H9 (cell line): Measurements from ENCODE around the gene USP34. TPM values are rescaled to one million over a fixed set of nuclear protein-coding genes. Genes with fewer than 3 reads are reported as not detected.

Source experiments
- DNase-seq: peaks from one replicate; pipeline ENCODE4 v3.0.0-alpha.2; 2017
- H2AFZ ChIP-seq: one replicate; pipeline ENCODE4 v1.6.1; 2013; ENCODE audit warnings: mild to moderate bottlenecking, low read length, control low read depth, moderate library complexity
- H2AK5ac ChIP-seq: 2 replicates; pipeline ENCODE4 v1.6.1; 2013; ENCODE audit warnings: low read length, control low read depth, mixed read lengths; ENCODE audit not compliant: insufficient read length
- H2BK120ac ChIP-seq: one replicate; pipeline ENCODE4 v1.6.1; 2013; ENCODE audit warnings: low read depth, mild to moderate bottlenecking, low read length, control low read depth, inconsistent platforms; ENCODE audit not compliant: poor library complexity, severe bottlenecking
- H2BK12ac ChIP-seq: 2 replicates; pipeline ENCODE4 v1.6.1; 2013; ENCODE audit warnings: low read length, control low read depth, mixed read lengths, low read depth; ENCODE audit not compliant: insufficient read length
- H2BK15ac ChIP-seq: 2 replicates; pipeline ENCODE4 v1.6.1; 2013; ENCODE audit warnings: low read depth, low read length, control low read depth
- H2BK20ac ChIP-seq: one replicate; pipeline ENCODE4 v1.6.1; 2013; ENCODE audit warnings: low read depth, mild to moderate bottlenecking, low read length, control low read depth, inconsistent platforms; ENCODE audit not compliant: poor library complexity, severe bottlenecking
- H2BK5ac ChIP-seq: 2 replicates; pipeline ENCODE4 v1.6.1; 2013; ENCODE audit warnings: low read length, control low read depth, mixed read lengths; ENCODE audit not compliant: insufficient read length
- H3K14ac ChIP-seq: 2 replicates; pipeline ENCODE4 v1.6.1; 2013; ENCODE audit warnings: low read length, control low read depth; ENCODE audit not compliant: insufficient read depth
- H3K18ac ChIP-seq: 2 replicates; pipeline ENCODE4 v1.6.1; 2013; ENCODE audit warnings: low read depth, mild to moderate bottlenecking, mixed read lengths, low read length, control low read depth; ENCODE audit not compliant: insufficient read length
- H3K23ac ChIP-seq: 2 replicates; pipeline ENCODE4 v1.6.1; 2013; ENCODE audit warnings: low read length, control low read depth, mixed read lengths, low read depth; ENCODE audit not compliant: insufficient read length
- H3K23me2 ChIP-seq: 2 replicates; pipeline ENCODE4 v1.6.1; 2013; ENCODE audit warnings: low read depth, mild to moderate bottlenecking, mixed read lengths, low read length, control low read depth; ENCODE audit not compliant: insufficient read length, poor library complexity, severe bottlenecking
- H3K27ac ChIP-seq: 2 replicates; pipeline ENCODE4 v1.5.1; 2013; ENCODE audit warnings: low read length, control low read depth, mixed read lengths, low read depth; ENCODE audit not compliant: insufficient read length
- H3K27me3 ChIP-seq: 2 replicates; pipeline ENCODE4 v1.6.1; 2013; ENCODE audit warnings: low read length, control low read depth, inconsistent platforms; ENCODE audit not compliant: insufficient read depth
- H3K4ac ChIP-seq: 2 replicates; pipeline ENCODE4 v1.6.1; 2013; ENCODE audit warnings: low read depth, mild to moderate bottlenecking, control low read depth, inconsistent platforms, low read length, moderate library complexity
- H3K4me1 ChIP-seq: 2 replicates; pipeline ENCODE4 v1.6.1; 2013; ENCODE audit warnings: low read length, control low read depth, inconsistent platforms; ENCODE audit not compliant: insufficient read depth
- H3K4me2 ChIP-seq: 2 replicates; pipeline ENCODE4 v1.6.1; 2013; ENCODE audit warnings: low read length, control low read depth, mixed read lengths; ENCODE audit not compliant: insufficient read length, insufficient read depth
- H3K56ac ChIP-seq: 2 replicates; pipeline ENCODE4 v1.6.1; 2013; ENCODE audit warnings: low read depth, mild to moderate bottlenecking, mixed read lengths, low read length, control low read depth; ENCODE audit not compliant: insufficient read length
- H3K79me1 ChIP-seq: 2 replicates; pipeline ENCODE4 v1.6.1; 2013; ENCODE audit warnings: low read depth, mild to moderate bottlenecking, moderate library complexity, low read length, control low read depth, inconsistent platforms; ENCODE audit not compliant: insufficient read depth, poor library complexity, severe bottlenecking
- H3K79me2 ChIP-seq: 2 replicates; pipeline ENCODE4 v1.6.1; 2013; ENCODE audit warnings: low read length, control low read depth, inconsistent platforms; ENCODE audit not compliant: insufficient read depth
- H3K9ac ChIP-seq: 2 replicates; pipeline ENCODE4 v1.6.1; 2013; ENCODE audit warnings: low read length, control low read depth, mixed read lengths; ENCODE audit not compliant: insufficient read length; ENCODE audit errors: extremely low read depth
- H3K9me3 ChIP-seq: one replicate; pipeline ENCODE4 v1.6.1; 2013; ENCODE audit warnings: low read depth, low read length, inconsistent platforms; ENCODE audit not compliant: control insufficient read depth
- H3T11ph ChIP-seq: one replicate; pipeline ENCODE4 v1.6.1; 2013; ENCODE audit warnings: mild to moderate bottlenecking, low read length, control low read depth, inconsistent platforms
- H4K20me1 ChIP-seq: one replicate; pipeline ENCODE4 v1.6.1; 2013; ENCODE audit not compliant: control insufficient read depth, insufficient read length, insufficient read depth
- H4K5ac ChIP-seq: 2 replicates; pipeline ENCODE4 v1.6.1; 2013; ENCODE audit warnings: low read depth, mild to moderate bottlenecking, mixed read lengths, low read length, control low read depth; ENCODE audit not compliant: insufficient read length
- H4K8ac ChIP-seq: replicated peaks from 2 replicates; pipeline ENCODE4 v1.6.1; 2013; ENCODE audit warnings: low read length, control low read depth, mixed read lengths, low read depth; ENCODE audit not compliant: insufficient read length
- H4K91ac ChIP-seq: 2 replicates; pipeline ENCODE4 v1.6.1; 2013; ENCODE audit warnings: low read depth, mild to moderate bottlenecking, moderate library complexity, mixed read lengths, low read length, control low read depth; ENCODE audit not compliant: insufficient read length
- H3K27ac Mint-ChIP-seq, 3 experiments: 2 replicates in 2 of 3; 3 replicates in 1 of 3; pipeline ENCODE4 v1.8.0; 2020 to 2021; ENCODE audit warnings: mixed read lengths in 3 of 3, mild to moderate bottlenecking in 1 of 3, moderate library complexity in 1 of 3
- H3K27me3 Mint-ChIP-seq: 2 replicates; pipeline ENCODE4 v1.8.0; 2021; ENCODE audit warnings: low read depth, mild to moderate bottlenecking, moderate library complexity, mixed read lengths
- H3K36me3 Mint-ChIP-seq, 3 experiments: 2 replicates in 2 of 3; 3 replicates in 1 of 3; pipeline ENCODE4 v1.8.0; 2020 to 2021; ENCODE audit warnings: low read depth in 3 of 3, mixed read lengths in 3 of 3; ENCODE audit not compliant: insufficient read depth in 1 of 3
- H3K4me1 Mint-ChIP-seq, 2 experiments: 2 replicates each; pipeline ENCODE4 v1.8.0; 2020; ENCODE audit warnings: mixed read lengths in 2 of 2
- H3K4me3 Mint-ChIP-seq, 2 experiments: 2 replicates in 1 of 2; 3 replicates in 1 of 2; pipeline ENCODE4 v1.8.0; 2020 to 2021; ENCODE audit warnings: mild to moderate bottlenecking in 2 of 2, mixed read lengths in 2 of 2, moderate library complexity in 1 of 2
- H3K9me3 Mint-ChIP-seq, 2 experiments: 2 replicates in 1 of 2; 3 replicates in 1 of 2; pipeline ENCODE4 v1.8.0; 2020; ENCODE audit warnings: mild to moderate bottlenecking in 2 of 2, mixed read lengths in 2 of 2, moderate library complexity in 1 of 2
- CTCF ChIP-seq: fragments of 200-600 bp; sonication (generic); conservative IDR thresholded peaks from 3 replicates; pipeline ENCODE4 v1.8.0; 2021; ENCODE audit warnings: antibody characterized with exemption, mild to moderate bottlenecking
- WGBS: extraction: QIAGEN DNeasy Blood & Tissue Kit; methylation state at CpG from one replicate; pipeline ENCODE4 v1.1.7; 2013; ENCODE audit warnings: missing lambda C conversion rate, low lambda C conversion rate, mixed read lengths; ENCODE audit not compliant: insufficient read length; ENCODE audit errors: extremely low coverage; 5-methylcytosine and 5-hydroxymethylcytosine counted together
- total RNA-seq: library from RNA; stranded (reverse); gene quantifications from 2 replicates; pipeline ENCODE4 v1.2.1, GENCODE V29; 2021

USP34 gene
- total RNA-seq, 1 experiment from 2014 or later, result 93.9 TPM

- H3K27ac ChIP-seq, result no peak overlapping the region
- H3K4ac ChIP-seq, result no peak overlapping the region
- no peaks in the 10 kb centered on the region for H4K20me1 ChIP-seq
- H3K79me1 ChIP-seq, result no peaks in the 10 kb centered on the region
- no peak overlapping the region for H3K4me2 ChIP-seq
- H3K79me2 ChIP-seq, result no peaks in the 10 kb centered on the region
- H2BK120ac ChIP-seq, result no peak overlapping the region
- no peak overlapping the region for H2AK5ac ChIP-seq
- no peak overlapping the region for H3K27ac Mint-ChIP-seq
- no peak overlapping the region for H4K8ac ChIP-seq
- no peak overlapping the region for H2BK20ac ChIP-seq
- H3K9ac ChIP-seq, result no peak overlapping the region
- no peak overlapping the region for H3K23ac ChIP-seq
- no peak overlapping the region for H3T11ph ChIP-seq
- H3K4me3 Mint-ChIP-seq, result no peak overlapping the region
- H3K18ac ChIP-seq, result no peak overlapping the region
- H2BK15ac ChIP-seq, result no peak overlapping the region
- no peaks in the 10 kb centered on the region for H3K9me3 Mint-ChIP-seq
- no CpG with 5 or more reads among the region's 8 CpGs for WGBS
- no peaks in the 10 kb centered on the region for H3K23me2 ChIP-seq
- H3K27me3 Mint-ChIP-seq, result no peaks in the 10 kb centered on the region
- H3K4me1 Mint-ChIP-seq, result peaks cover 0 to 2% of the 10 kb centered on the region in 2 experiments; a peak in 1 of 4 replicates
- no peaks in the 10 kb centered on the region for H3K9me3 ChIP-seq
- H2BK12ac ChIP-seq, result no peak overlapping the region
- no peak overlapping the region for H2AFZ ChIP-seq
- TF ChIP-seq CTCF, result no peak
- H3K4me1 ChIP-seq, result no peaks in the 10 kb centered on the region
- no peak overlapping the region for H3K14ac ChIP-seq
- no peak for DNase-seq
- no peak overlapping the region for H4K91ac ChIP-seq
- H4K5ac ChIP-seq, result no peak overlapping the region
- peaks cover 16 to 74% (median 48%) of the 10 kb centered on the region in 3 experiments; a peak in 6 of 7 replicates for H3K36me3 Mint-ChIP-seq
- H3K27me3 ChIP-seq, result no peaks in the 10 kb centered on the region
- H3K56ac ChIP-seq, result no peak overlapping the region
- no peak overlapping the region for H2BK5ac ChIP-seq
These were observed 248.3 kb downstream of the USP34 start for GRCh38 chr2:61222567-61222966.
